MM.1S (cell line): ENCODE results near the gene HS3ST6.

Experiments used
- CTCF ChIP-seq: fragments of 300-600 bp; sonication (generic); IDR thresholded peaks from 2 replicates; pipeline ENCODE4 v1.5.1; 2016; ENCODE audit warnings: antibody characterized with exemption, low read length, mixed read lengths
- EZH2 ChIP-seq: fragments of 300-600 bp; sonication (generic); optimal IDR thresholded peaks from 2 replicates; pipeline ENCODE3; 2017; ENCODE audit warnings: low read depth, mild to moderate bottlenecking, antibody characterized with exemption, low read length, mixed read lengths
- EZH2phosphoT487 ChIP-seq: fragments of 300-600 bp; sonication (generic); IDR thresholded peaks from 2 replicates; pipeline ENCODE4 v1.6.1; 2018; ENCODE audit warnings: antibody characterized with exemption, low read length

DNA sequence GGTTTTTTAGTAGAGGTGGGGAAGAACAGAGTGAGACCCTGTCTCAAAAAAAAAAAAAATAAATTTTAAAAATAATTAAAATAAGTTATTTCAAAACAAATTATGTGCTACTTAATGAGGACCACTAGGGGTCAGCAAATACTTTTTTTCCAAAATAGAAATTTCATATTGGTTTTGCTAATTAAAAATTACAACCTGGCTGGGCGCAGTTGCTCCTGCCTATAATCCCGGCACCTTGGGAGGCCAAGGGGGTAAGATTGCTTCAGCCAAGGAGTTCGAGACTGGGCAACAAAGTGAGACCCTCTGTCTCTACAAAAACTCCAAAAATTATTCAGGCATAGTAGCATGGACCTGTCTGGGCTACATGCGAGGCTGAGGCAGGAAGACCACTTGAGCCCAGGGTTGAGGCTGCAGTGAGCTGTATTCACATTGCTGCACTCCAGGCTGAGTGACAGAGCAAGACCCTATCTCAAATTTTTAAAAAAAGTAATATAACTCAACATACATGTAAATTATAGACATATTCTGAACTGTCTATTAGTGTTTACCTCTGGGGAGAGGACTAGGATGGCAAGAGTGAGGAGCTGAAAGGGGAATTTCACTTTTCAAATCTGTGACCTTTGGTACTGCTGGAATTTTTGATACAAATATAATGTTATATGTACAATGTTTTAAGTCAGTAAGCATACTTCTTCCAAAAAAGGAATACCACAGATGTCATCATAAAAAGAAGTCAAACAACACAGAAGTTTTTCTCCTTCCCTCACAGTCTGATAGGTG is 54.3 kb downstream of the HS3ST6 start:
- peak; percentile 32 for TF ChIP-seq CTCF
- TF ChIP-seq EZH2phosphoT487, result no peak
- TF ChIP-seq EZH2, result no peak
